Gastroesophageal sphincter (tissue), 4 donors: ENCODE data around the gene C4orf17. TPM values are rescaled to one million over a fixed set of nuclear protein-coding genes. Genes with fewer than 3 reads are reported as not detected.

Experiments used
- ATAC-seq: fragments of 150-250 bp; one replicate; pipeline ENCODE4 v1.9.1; 2016; ENCODE audit warnings: mild to moderate bottlenecking, moderate library complexity
- H3K27ac ChIP-seq, 4 donors: fragments of 200-600 bp; sonication (generic) in 3 of 4; 1 replicate in 3 of 4; 2 replicates in 1 of 4; pipeline ENCODE4 v1.5.1; 2016 to 2019
- H3K27me3 ChIP-seq: fragments of 200-600 bp; sonication (generic); one replicate; pipeline ENCODE4 v1.5.1; 2019
- H3K36me3 ChIP-seq, 2 donors: fragments of 200-600 bp; sonication (generic); one replicate each; pipeline ENCODE4 v1.5.1; 2019; ENCODE audit warnings: control low read depth in 1 of 2
- H3K4me1 ChIP-seq, 3 donors: fragments of 200-600 bp; sonication (generic); 1 replicate in 2 of 3; 2 replicates in 1 of 3; pipeline ENCODE4 v1.5.1; 2016 to 2019; ENCODE audit warnings: control low read depth in 2 of 3
- H3K4me3 ChIP-seq, 2 donors: fragments of 200-600 bp; sonication (generic); one replicate each; pipeline ENCODE4 v1.5.1; 2019; ENCODE audit warnings: mild to moderate bottlenecking in 1 of 2, moderate library complexity in 1 of 2
- H3K9me3 ChIP-seq, 3 donors: fragments of 200-600 bp; sonication (generic); one replicate each; pipeline ENCODE4 v1.5.1; 2017 to 2019; ENCODE audit warnings: control low read depth in 2 of 3
- CTCF ChIP-seq, 4 experiments: fragments of 200-600 bp in 2 of 4; fragments of 450-650 bp in 2 of 4; sonication (generic) in 1 of 4; IDR thresholded peaks; one replicate each; pipeline ENCODE4 v1.5.1; 2017 to 2019; ENCODE audit warnings: antibody characterized with exemption in 4 of 4, mild to moderate bottlenecking in 2 of 4, moderate library complexity in 2 of 4
- EP300 ChIP-seq: sonication (generic); formaldehyde crosslinking; IDR thresholded peaks from one replicate; pipeline ENCODE4 v1.6.1; 2017; ENCODE audit warnings: antibody characterized with exemption, mild to moderate bottlenecking
- POLR2A ChIP-seq, 2 donors: fragments of 450-650 bp; IDR thresholded peaks; one replicate each; pipeline ENCODE4 v1.6.1; 2017; ENCODE audit warnings: antibody characterized with exemption in 2 of 2, mild to moderate bottlenecking in 2 of 2, moderate library complexity in 1 of 2
- POLR2AphosphoS5 ChIP-seq: sonication (generic); formaldehyde crosslinking; IDR thresholded peaks from one replicate; pipeline ENCODE4 v1.6.1; 2017; ENCODE audit warnings: antibody characterized with exemption
- WGBS, 2 donors: methylation state at CpG; one replicate each; pipeline ENCODE4 v1.1.5; 2018; ENCODE audit warnings: low coverage in 1 of 2; 5-methylcytosine and 5-hydroxymethylcytosine counted together
- total RNA-seq, 4 donors: library from RNA; depleted of rRNA; stranded (reverse); fragments of >200 nt; gene quantifications; one replicate each; pipeline ENCODE4 v1.1.0, GENCODE V29; 2016

C4orf17 gene
- total RNA-seq, 4 donors from 2014 or later: not detected

- Histone ChIP-seq H3K27me3 (no peaks in the 10 kb centered on the region), H3K4me1 (no peaks in the 10 kb centered on the region), H3K36me3 (no peaks in the 10 kb centered on the region), H3K4me3 (no peak overlapping the region), H3K9me3 (peaks cover 0 to 55% (median 0%) of the 10 kb centered on the region in 3 donors), H3K27ac (no peak overlapping the region)
- ATAC-seq: no peak
- 60 to 64% methylated on average over 2 to 4 of the region's 4 CpGs for WGBS, 2 donors
- no peak for TF ChIP-seq CTCF (IDR thresholded peaks at IDR 0.05)
- TF ChIP-seq POLR2AphosphoS5: no peak
- no peak for TF ChIP-seq EP300
- TF ChIP-seq POLR2A (IDR thresholded peaks at IDR 0.05): no peak
These were observed 20.5 kb upstream of the C4orf17 start for GRCh38 chr4:99490286-99490685.

- 40 to 100% methylated on average over 1 of the region's 3 CpGs for WGBS, 2 donors
- no peak for TF ChIP-seq POLR2AphosphoS5
- Histone ChIP-seq H3K27ac (no peak overlapping the region), H3K9me3 (peaks cover 0 to 6% (median 0%) of the 10 kb centered on the region in 3 donors), H3K4me3 (no peak overlapping the region), H3K27me3 (no peaks in the 10 kb centered on the region), H3K4me1 (no peaks in the 10 kb centered on the region), H3K36me3 (no peaks in the 10 kb centered on the region)
- no peak for ATAC-seq
These were observed 5.9 kb upstream of the C4orf17 start for GRCh38 chr4:99504804-99505502.

GRCh38 chr4:99506781-99507180 lies 4.0 kb upstream of the C4orf17 start:
- TF ChIP-seq CTCF (IDR thresholded peaks at IDR 0.05) (no peak), POLR2A (IDR thresholded peaks at IDR 0.05) (no peak), POLR2AphosphoS5 (no peak), EP300 (no peak)
- no peak overlapping the region for H3K27ac ChIP-seq
- WGBS, 2 donors: 29 to 43% methylated on average over 2 of the region's 2 CpGs
- H3K36me3 ChIP-seq: no peaks in the 10 kb centered on the region
- no peaks in the 10 kb centered on the region for H3K4me1 ChIP-seq
- H3K27me3 ChIP-seq: no peaks in the 10 kb centered on the region
- H3K4me3 ChIP-seq: no peak overlapping the region
- no peak for ATAC-seq
- H3K9me3 ChIP-seq: peaks cover 0 to 6% (median 0%) of the 10 kb centered on the region in 3 donors

- Histone ChIP-seq H3K27me3 (no peaks in the 10 kb centered on the region), H3K9me3 (peaks cover 0 to 6% (median 0%) of the 10 kb centered on the region in 3 donors), H3K27ac (no peak overlapping the region), H3K4me1 (no peaks in the 10 kb centered on the region), H3K4me3 (no peak overlapping the region), H3K36me3 (no peaks in the 10 kb centered on the region)
- WGBS, 2 donors: 80 to 85% methylated on average over 1 of the region's 1 CpG
- TF ChIP-seq EP300: no peak
- TF ChIP-seq POLR2A (IDR thresholded peaks at IDR 0.05): no peak
- TF ChIP-seq CTCF (IDR thresholded peaks at IDR 0.05): no peak
- no peak for ATAC-seq
These were observed 3.5 kb upstream of the C4orf17 start for GRCh38 chr4:99507349-99507748.

- H3K4me1 ChIP-seq: no peaks in the 10 kb centered on the region
- no peak overlapping the region for H3K4me3 ChIP-seq
- no peaks in the 10 kb centered on the region for H3K27me3 ChIP-seq
- no peak for ATAC-seq
- H3K9me3 ChIP-seq: peaks cover 0 to 6% (median 0%) of the 10 kb centered on the region in 3 donors
- no peak for TF ChIP-seq CTCF (IDR thresholded peaks at IDR 0.05)
- TF ChIP-seq POLR2A (IDR thresholded peaks at IDR 0.05): no peak
- no peak for TF ChIP-seq POLR2AphosphoS5
- TF ChIP-seq EP300: no peak
- H3K36me3 ChIP-seq: no peaks in the 10 kb centered on the region
- H3K27ac ChIP-seq: no peak overlapping the region
These were observed 3.1 kb upstream of the C4orf17 start for GRCh38 chr4:99507762-99508161.
